OCI-LY1 (cell line): ENCODE measurements around the gene HCRTR1.

Source experiments
- H2AFZ ChIP-seq: fragments of 200-600 bp; sonication (generic), shearing (Covaris generic); 2 replicates; pipeline ENCODE4 v1.6.0; 2014; ENCODE audit warnings: antibody characterized with exemption, mild to moderate bottlenecking, low read length
- H3F3A ChIP-seq: fragments of 200-600 bp; sonication (generic), shearing (Covaris generic); 2 replicates; pipeline ENCODE4 v1.6.0; 2014; ENCODE audit warnings: mild to moderate bottlenecking, antibody characterized with exemption, low read length, moderate library complexity; ENCODE audit not compliant: insufficient read depth
- H3K27ac ChIP-seq: fragments of 200-600 bp; sonication (generic); 2 replicates; pipeline ENCODE4 v1.5.1; 2014; ENCODE audit warnings: low read length, mixed run types, mild to moderate bottlenecking, low read depth; ENCODE audit not compliant: poor library complexity, severe bottlenecking
- H3K27me3 ChIP-seq: fragments of 200-600 bp; sonication (generic); 2 replicates; pipeline ENCODE4 v1.6.0; 2014; ENCODE audit warnings: antibody characterized with exemption, mild to moderate bottlenecking, low read length, moderate library complexity; ENCODE audit not compliant: insufficient read depth
- H3K36me3 ChIP-seq: fragments of 200-600 bp; sonication (generic); 2 replicates; pipeline ENCODE4 v1.6.1; 2014; ENCODE audit warnings: mild to moderate bottlenecking, antibody characterized with exemption, low read length, moderate library complexity, mixed read lengths; ENCODE audit not compliant: insufficient read depth
- H3K4me1 ChIP-seq: fragments of 200-600 bp; sonication (generic); 2 replicates; pipeline ENCODE4 v1.5.1; 2014; ENCODE audit warnings: mild to moderate bottlenecking, low read length, moderate library complexity; ENCODE audit not compliant: insufficient read depth, severe bottlenecking
- H3K4me2 ChIP-seq: fragments of 200-600 bp; sonication (generic), shearing (Covaris generic); 2 replicates; pipeline ENCODE4 v1.6.1; 2014; ENCODE audit warnings: low read length
- H3K4me3 ChIP-seq: fragments of 200-600 bp; sonication (generic); 2 replicates; pipeline ENCODE4 v1.5.1; 2014; ENCODE audit warnings: low read length, low read depth, mild to moderate bottlenecking, mixed read lengths; ENCODE audit not compliant: poor library complexity, severe bottlenecking
- H3K79me2 ChIP-seq: fragments of 200-600 bp; shearing (Covaris generic); 2 replicates; pipeline ENCODE4 v1.6.1; 2016; ENCODE audit warnings: mixed run types, low read length, mixed read lengths; ENCODE audit not compliant: insufficient read depth
- H3K9ac ChIP-seq: fragments of 200-600 bp; sonication (generic), shearing (Covaris generic); 2 replicates; pipeline ENCODE4 v1.6.1; 2014; ENCODE audit warnings: mild to moderate bottlenecking, low read length, mixed read lengths
- H3K9me2 ChIP-seq: fragments of 200-600 bp; sonication (generic), shearing (Covaris generic); 2 replicates; pipeline ENCODE4 v1.6.1; 2014; ENCODE audit warnings: low read depth, mild to moderate bottlenecking, low read length, mixed read lengths
- H3K9me3 ChIP-seq: fragments of 200-600 bp; shearing (Covaris generic); 2 replicates; pipeline ENCODE4 v1.6.1; 2014; ENCODE audit warnings: low read length, mixed read lengths
- H4K20me1 ChIP-seq: fragments of 200-600 bp; sonication (generic), shearing (Covaris generic); 2 replicates; pipeline ENCODE4 v1.6.0; 2016; ENCODE audit warnings: mild to moderate bottlenecking, low read length; ENCODE audit not compliant: insufficient read depth
- CTCF ChIP-seq: fragments of 200-600 bp; sonication (generic), shearing (Covaris generic); IDR thresholded peaks from 2 replicates; pipeline ENCODE4 v1.5.1; 2017; ENCODE audit warnings: mild to moderate bottlenecking, antibody characterized with exemption, low read length, moderate library complexity, mixed read lengths
- EZH2 ChIP-seq: fragments of 200-600 bp; sonication (generic), shearing (Covaris generic); IDR thresholded peaks from 2 replicates; pipeline ENCODE4 v1.8.0; 2017; ENCODE audit warnings: borderline replicate concordance, mixed run types, mild to moderate bottlenecking, antibody characterized with exemption, low read length, moderate library complexity, mixed read lengths

The HCRTR1 gene

GRCh38 chr1:31587720-31588423, 29.6 kb upstream of the HCRTR1 start:
- TF ChIP-seq CTCF: peak; percentile 72
- TF ChIP-seq EZH2: no peak
- Histone ChIP-seq H3K9me3 (no peaks in the 10 kb centered on the region), H3K4me1 (no peaks in the 10 kb centered on the region), H3K4me2 (no peak overlapping the region), H4K20me1 (no peaks in the 10 kb centered on the region), H3K9ac (no peak overlapping the region), H3K36me3 (no peaks in the 10 kb centered on the region), H3K27ac (no peak overlapping the region), H3K79me2 (no peaks in the 10 kb centered on the region), H3K27me3 (peaks cover 4% of the 10 kb centered on the region; the same call in 1 of the 2 replicates), H2AFZ (no peak overlapping the region), H3K4me3 (no peak overlapping the region), H3F3A (no peaks in the 10 kb centered on the region), H3K9me2 (no peaks in the 10 kb centered on the region)

DNA sequence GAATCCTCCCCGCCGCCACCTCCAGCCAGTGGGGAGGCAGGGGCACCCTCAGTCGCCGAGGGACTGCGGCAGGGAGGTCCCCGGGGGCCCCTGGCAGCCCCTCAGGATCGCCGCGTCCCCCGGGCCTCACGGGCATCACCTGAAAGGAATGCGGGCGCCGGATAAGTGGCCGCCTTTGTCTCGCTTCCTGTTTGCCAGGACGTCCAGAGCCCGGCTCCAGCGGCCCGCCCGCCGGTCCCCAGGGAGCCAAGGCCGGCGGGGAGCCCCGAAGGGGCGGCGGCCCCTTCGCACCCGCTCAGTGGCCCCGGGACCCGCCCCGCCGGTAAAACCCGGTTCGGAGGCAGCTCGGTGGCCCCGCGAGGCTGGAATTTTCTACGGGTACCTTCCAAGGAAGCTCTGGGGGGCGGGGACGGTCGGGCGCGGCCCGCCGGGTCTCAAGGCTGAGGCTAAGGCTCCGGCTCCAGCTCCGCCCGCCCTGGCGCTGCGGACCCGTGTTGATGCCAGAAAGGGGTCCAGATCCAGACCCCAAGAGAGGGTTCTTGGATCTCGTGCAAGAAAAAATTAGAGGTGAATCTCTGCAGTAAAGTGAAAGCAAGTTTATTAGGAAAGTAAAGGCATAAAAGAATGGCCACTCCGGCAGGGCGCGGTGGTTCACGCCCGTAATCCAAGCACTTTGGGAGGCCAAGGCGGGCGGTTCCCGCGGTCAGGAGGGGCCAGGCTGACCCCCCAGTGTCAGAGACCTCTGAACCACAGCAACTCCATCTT, 28.6 kb upstream of the HCRTR1 start:
- H3K36me3 ChIP-seq: no peaks in the 10 kb centered on the region
- H3K9me3 ChIP-seq: no peaks in the 10 kb centered on the region
- H2AFZ ChIP-seq: no peak overlapping the region
- H3K27ac ChIP-seq: no peak overlapping the region
- TF ChIP-seq EZH2: no peak
- no peak for TF ChIP-seq CTCF
- no peak overlapping the region for H3K4me3 ChIP-seq
- H3F3A ChIP-seq: no peaks in the 10 kb centered on the region
- H3K79me2 ChIP-seq: no peaks in the 10 kb centered on the region
- peaks cover 4% of the 10 kb centered on the region; the same call in 1 of the 2 replicates for H3K27me3 ChIP-seq
- no peaks in the 10 kb centered on the region for H4K20me1 ChIP-seq
- no peaks in the 10 kb centered on the region for H3K9me2 ChIP-seq
- no peak overlapping the region for H3K9ac ChIP-seq
- no peak overlapping the region for H3K4me2 ChIP-seq
- H3K4me1 ChIP-seq: no peaks in the 10 kb centered on the region

- Histone ChIP-seq H3K4me1 (no peaks in the 10 kb centered on the region), H3K4me2 (no peak overlapping the region), H3F3A (no peaks in the 10 kb centered on the region), H3K9me2 (no peaks in the 10 kb centered on the region), H2AFZ (no peak overlapping the region), H3K9me3 (no peaks in the 10 kb centered on the region), H3K4me3 (no peak overlapping the region), H3K27ac (no peak overlapping the region), H3K36me3 (no peaks in the 10 kb centered on the region), H3K79me2 (no peaks in the 10 kb centered on the region), H4K20me1 (no peaks in the 10 kb centered on the region), H3K27me3 (peaks cover 4% of the 10 kb centered on the region; the same call in 1 of the 2 replicates), H3K9ac (no peak overlapping the region)
- TF ChIP-seq EZH2 (no peak), CTCF (no peak)
Measured at GRCh38 chr1:31591425-31592093, 25.9 kb upstream of the HCRTR1 start.
